ENCODE data around the gene SLC35F4.

Gene SLC35F4

DNA sequence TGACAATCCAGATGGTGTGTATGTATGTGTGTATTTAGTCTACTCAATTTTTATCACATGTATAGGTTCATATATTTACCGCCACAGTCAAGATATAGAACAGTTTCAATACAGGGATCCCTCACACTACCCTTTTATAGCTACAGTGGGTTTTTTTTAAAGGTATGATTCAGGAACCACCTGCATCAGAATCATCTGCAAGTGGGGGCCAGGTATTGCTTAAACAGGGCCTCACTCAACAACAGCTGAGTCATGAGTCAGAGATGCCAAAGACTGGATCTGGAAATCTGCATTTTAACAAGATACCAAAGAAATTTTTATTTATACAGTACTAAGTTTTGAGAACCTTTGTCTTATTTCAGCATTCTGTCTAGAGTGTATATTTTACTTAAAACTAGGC, 117.6 kb downstream of the SLC35F4 start:
- TF ChIP-seq REST (IDR thresholded peaks at IDR 0.05; ENCODE audit: insufficient read depth in 1 of 2, low read depth in 2 of 2, low read length in 2 of 2) (no peak), POLR2AphosphoS5 (IDR thresholded peaks at IDR 0.05; ENCODE audit: low read depth, low read length) (no peak), TAF1 (IDR thresholded peaks at IDR 0.05; ENCODE audit: borderline replicate concordance, insufficient read depth, low read length) (no peak), FOXP2 (optimal IDR thresholded peaks at IDR 0.05; ENCODE audit: borderline replicate concordance, extremely low read depth, extremely low read length, insufficient read depth) (no peak), SIN3A (IDR thresholded peaks at IDR 0.05; ENCODE audit: borderline replicate concordance, insufficient read depth, low read length) (no peak)

DNA sequence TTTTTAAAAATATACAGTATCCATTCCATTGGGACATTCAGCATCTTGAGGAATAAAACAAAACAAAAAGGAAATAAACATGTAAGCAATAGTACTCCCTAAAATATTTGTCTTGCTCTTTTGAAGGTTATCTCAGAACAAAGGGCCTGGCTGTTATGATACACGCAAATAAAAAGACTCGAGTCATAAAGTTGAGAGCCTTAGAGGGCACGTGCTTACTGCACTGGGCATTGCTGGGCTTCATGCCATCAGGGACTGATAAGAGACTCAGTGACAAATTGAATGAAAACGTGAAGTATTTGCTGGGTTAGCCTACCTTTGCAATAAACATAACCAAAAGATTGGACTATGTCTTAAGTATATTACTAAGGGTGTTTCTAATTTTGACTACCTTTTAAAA, 118.9 kb downstream of the SLC35F4 start:
- TF ChIP-seq FOXP2 (optimal IDR thresholded peaks at IDR 0.05; ENCODE audit: borderline replicate concordance, extremely low read depth, extremely low read length, insufficient read depth) (no peak), SIN3A (IDR thresholded peaks at IDR 0.05; ENCODE audit: borderline replicate concordance, insufficient read depth, low read length) (no peak), REST (IDR thresholded peaks at IDR 0.05; ENCODE audit: insufficient read depth in 1 of 2, low read depth in 2 of 2, low read length in 2 of 2) (no peak), POLR2AphosphoS5 (IDR thresholded peaks at IDR 0.05; ENCODE audit: low read depth, low read length) (no peak), TAF1 (IDR thresholded peaks at IDR 0.05; ENCODE audit: borderline replicate concordance, insufficient read depth, low read length) (no peak)

GRCh38 chr14:57746563-57746962, 119.3 kb downstream of the SLC35F4 start:
- TF ChIP-seq TAF1 (IDR thresholded peaks at IDR 0.05; ENCODE audit: borderline replicate concordance, insufficient read depth, low read length) (no peak), FOXP2 (optimal IDR thresholded peaks at IDR 0.05; ENCODE audit: borderline replicate concordance, extremely low read depth, extremely low read length, insufficient read depth) (no peak), POLR2AphosphoS5 (IDR thresholded peaks at IDR 0.05; ENCODE audit: low read depth, low read length) (no peak), REST (IDR thresholded peaks at IDR 0.05; ENCODE audit: insufficient read depth in 1 of 2, low read depth in 2 of 2, low read length in 2 of 2) (no peak), SIN3A (IDR thresholded peaks at IDR 0.05; ENCODE audit: borderline replicate concordance, insufficient read depth, low read length) (no peak)

DNA sequence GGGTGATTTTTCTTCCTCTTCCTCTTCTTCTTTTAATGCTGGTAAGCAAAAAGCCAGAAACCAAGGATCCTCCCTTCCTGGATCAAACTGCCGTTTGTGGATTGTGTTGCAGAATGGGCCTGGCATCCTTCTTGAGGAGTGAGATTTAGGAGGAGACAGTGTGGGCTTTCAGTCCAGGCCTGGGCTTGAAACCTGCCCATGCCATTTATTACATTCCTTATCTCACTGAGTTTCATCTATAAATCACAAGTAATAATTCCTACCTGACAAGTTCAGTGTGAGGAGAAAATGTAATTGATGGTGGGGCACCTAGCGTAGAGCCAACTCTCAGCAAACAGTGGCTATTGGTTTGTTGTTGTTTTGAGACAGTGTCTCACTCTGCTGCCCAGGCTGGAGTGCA, 126.4 kb downstream of the SLC35F4 start:
- TF ChIP-seq TAF1 (IDR thresholded peaks at IDR 0.05; ENCODE audit: borderline replicate concordance, insufficient read depth, low read length) (no peak), SIN3A (IDR thresholded peaks at IDR 0.05; ENCODE audit: borderline replicate concordance, insufficient read depth, low read length) (no peak), POLR2AphosphoS5 (IDR thresholded peaks at IDR 0.05; ENCODE audit: low read depth, low read length) (no peak), REST (IDR thresholded peaks at IDR 0.05; ENCODE audit: insufficient read depth in 1 of 2, low read depth in 2 of 2, low read length in 2 of 2) (no peak), FOXP2 (optimal IDR thresholded peaks at IDR 0.05; ENCODE audit: borderline replicate concordance, extremely low read depth, extremely low read length, insufficient read depth) (no peak)

- TF ChIP-seq FOXP2 (optimal IDR thresholded peaks at IDR 0.05; ENCODE audit: borderline replicate concordance, extremely low read depth, extremely low read length, insufficient read depth) (no peak), POLR2AphosphoS5 (IDR thresholded peaks at IDR 0.05; ENCODE audit: low read depth, low read length) (no peak), REST (IDR thresholded peaks at IDR 0.05; ENCODE audit: insufficient read depth in 1 of 2, low read depth in 2 of 2, low read length in 2 of 2) (no peak), SIN3A (IDR thresholded peaks at IDR 0.05; ENCODE audit: borderline replicate concordance, insufficient read depth, low read length) (no peak), TAF1 (IDR thresholded peaks at IDR 0.05; ENCODE audit: borderline replicate concordance, insufficient read depth, low read length) (no peak)
Observed at GRCh38 chr14:57737598-57737997, 128.3 kb downstream of the SLC35F4 start.

All from PFSK-1 (cell line).